Measurements from ENCODE around the gene SERPINB10.

GRCh38 chr18:63969942-63970808 is 62.4 kb downstream of the SERPINB10 start, which contains the start of gene SERPINB8:
- no peak for TF ChIP-seq CTCF (IDR thresholded peaks at IDR 0.05; ENCODE audit: low read length)
- TF ChIP-seq EZH2 (IDR thresholded peaks at IDR 0.05; ENCODE audit: borderline replicate concordance, low read length): no peak

Data from OCI-LY1 (cell line).